H9 (cell line): ENCODE results near the gene AQP2. TPM values are rescaled to one million over a fixed set of nuclear protein-coding genes. Genes with fewer than 3 reads are reported as not detected.

Experiments used
- DNase-seq: peaks from one replicate; pipeline ENCODE4 v3.0.0-alpha.2; 2017
- H2AFZ ChIP-seq: one replicate; pipeline ENCODE4 v1.6.1; 2013; ENCODE audit warnings: mild to moderate bottlenecking, low read length, control low read depth, moderate library complexity
- H2AK5ac ChIP-seq: 2 replicates; pipeline ENCODE4 v1.6.1; 2013; ENCODE audit warnings: low read length, control low read depth, mixed read lengths; ENCODE audit not compliant: insufficient read length
- H2BK120ac ChIP-seq: one replicate; pipeline ENCODE4 v1.6.1; 2013; ENCODE audit warnings: low read depth, mild to moderate bottlenecking, low read length, control low read depth, inconsistent platforms; ENCODE audit not compliant: poor library complexity, severe bottlenecking
- H2BK12ac ChIP-seq: 2 replicates; pipeline ENCODE4 v1.6.1; 2013; ENCODE audit warnings: low read length, control low read depth, mixed read lengths, low read depth; ENCODE audit not compliant: insufficient read length
- H2BK15ac ChIP-seq: 2 replicates; pipeline ENCODE4 v1.6.1; 2013; ENCODE audit warnings: low read depth, low read length, control low read depth
- H2BK20ac ChIP-seq: one replicate; pipeline ENCODE4 v1.6.1; 2013; ENCODE audit warnings: low read depth, mild to moderate bottlenecking, low read length, control low read depth, inconsistent platforms; ENCODE audit not compliant: poor library complexity, severe bottlenecking
- H2BK5ac ChIP-seq: 2 replicates; pipeline ENCODE4 v1.6.1; 2013; ENCODE audit warnings: low read length, control low read depth, mixed read lengths; ENCODE audit not compliant: insufficient read length
- H3K14ac ChIP-seq: 2 replicates; pipeline ENCODE4 v1.6.1; 2013; ENCODE audit warnings: low read length, control low read depth; ENCODE audit not compliant: insufficient read depth
- H3K18ac ChIP-seq: 2 replicates; pipeline ENCODE4 v1.6.1; 2013; ENCODE audit warnings: low read depth, mild to moderate bottlenecking, mixed read lengths, low read length, control low read depth; ENCODE audit not compliant: insufficient read length
- H3K23ac ChIP-seq: 2 replicates; pipeline ENCODE4 v1.6.1; 2013; ENCODE audit warnings: low read length, control low read depth, mixed read lengths, low read depth; ENCODE audit not compliant: insufficient read length
- H3K23me2 ChIP-seq: 2 replicates; pipeline ENCODE4 v1.6.1; 2013; ENCODE audit warnings: low read depth, mild to moderate bottlenecking, mixed read lengths, low read length, control low read depth; ENCODE audit not compliant: insufficient read length, poor library complexity, severe bottlenecking
- H3K27ac ChIP-seq: 2 replicates; pipeline ENCODE4 v1.5.1; 2013; ENCODE audit warnings: low read length, control low read depth, mixed read lengths, low read depth; ENCODE audit not compliant: insufficient read length
- H3K27me3 ChIP-seq: 2 replicates; pipeline ENCODE4 v1.6.1; 2013; ENCODE audit warnings: low read length, control low read depth, inconsistent platforms; ENCODE audit not compliant: insufficient read depth
- H3K4ac ChIP-seq: 2 replicates; pipeline ENCODE4 v1.6.1; 2013; ENCODE audit warnings: low read depth, mild to moderate bottlenecking, control low read depth, inconsistent platforms, low read length, moderate library complexity
- H3K4me1 ChIP-seq: 2 replicates; pipeline ENCODE4 v1.6.1; 2013; ENCODE audit warnings: low read length, control low read depth, inconsistent platforms; ENCODE audit not compliant: insufficient read depth
- H3K4me2 ChIP-seq: 2 replicates; pipeline ENCODE4 v1.6.1; 2013; ENCODE audit warnings: low read length, control low read depth, mixed read lengths; ENCODE audit not compliant: insufficient read length, insufficient read depth
- H3K56ac ChIP-seq: 2 replicates; pipeline ENCODE4 v1.6.1; 2013; ENCODE audit warnings: low read depth, mild to moderate bottlenecking, mixed read lengths, low read length, control low read depth; ENCODE audit not compliant: insufficient read length
- H3K79me1 ChIP-seq: 2 replicates; pipeline ENCODE4 v1.6.1; 2013; ENCODE audit warnings: low read depth, mild to moderate bottlenecking, moderate library complexity, low read length, control low read depth, inconsistent platforms; ENCODE audit not compliant: insufficient read depth, poor library complexity, severe bottlenecking
- H3K79me2 ChIP-seq: 2 replicates; pipeline ENCODE4 v1.6.1; 2013; ENCODE audit warnings: low read length, control low read depth, inconsistent platforms; ENCODE audit not compliant: insufficient read depth
- H3K9ac ChIP-seq: 2 replicates; pipeline ENCODE4 v1.6.1; 2013; ENCODE audit warnings: low read length, control low read depth, mixed read lengths; ENCODE audit not compliant: insufficient read length; ENCODE audit errors: extremely low read depth
- H3K9me3 ChIP-seq: one replicate; pipeline ENCODE4 v1.6.1; 2013; ENCODE audit warnings: low read depth, low read length, inconsistent platforms; ENCODE audit not compliant: control insufficient read depth
- H3T11ph ChIP-seq: one replicate; pipeline ENCODE4 v1.6.1; 2013; ENCODE audit warnings: mild to moderate bottlenecking, low read length, control low read depth, inconsistent platforms
- H4K20me1 ChIP-seq: one replicate; pipeline ENCODE4 v1.6.1; 2013; ENCODE audit not compliant: control insufficient read depth, insufficient read length, insufficient read depth
- H4K5ac ChIP-seq: 2 replicates; pipeline ENCODE4 v1.6.1; 2013; ENCODE audit warnings: low read depth, mild to moderate bottlenecking, mixed read lengths, low read length, control low read depth; ENCODE audit not compliant: insufficient read length
- H4K8ac ChIP-seq: replicated peaks from 2 replicates; pipeline ENCODE4 v1.6.1; 2013; ENCODE audit warnings: low read length, control low read depth, mixed read lengths, low read depth; ENCODE audit not compliant: insufficient read length
- H4K91ac ChIP-seq: 2 replicates; pipeline ENCODE4 v1.6.1; 2013; ENCODE audit warnings: low read depth, mild to moderate bottlenecking, moderate library complexity, mixed read lengths, low read length, control low read depth; ENCODE audit not compliant: insufficient read length
- H3K27ac Mint-ChIP-seq, 3 experiments: 2 replicates in 2 of 3; 3 replicates in 1 of 3; pipeline ENCODE4 v1.8.0; 2020 to 2021; ENCODE audit warnings: mixed read lengths in 3 of 3, mild to moderate bottlenecking in 1 of 3, moderate library complexity in 1 of 3
- H3K27me3 Mint-ChIP-seq: 2 replicates; pipeline ENCODE4 v1.8.0; 2021; ENCODE audit warnings: low read depth, mild to moderate bottlenecking, moderate library complexity, mixed read lengths
- H3K36me3 Mint-ChIP-seq, 3 experiments: 2 replicates in 2 of 3; 3 replicates in 1 of 3; pipeline ENCODE4 v1.8.0; 2020 to 2021; ENCODE audit warnings: low read depth in 3 of 3, mixed read lengths in 3 of 3; ENCODE audit not compliant: insufficient read depth in 1 of 3
- H3K4me1 Mint-ChIP-seq, 2 experiments: 2 replicates each; pipeline ENCODE4 v1.8.0; 2020; ENCODE audit warnings: mixed read lengths in 2 of 2
- H3K4me3 Mint-ChIP-seq, 2 experiments: 2 replicates in 1 of 2; 3 replicates in 1 of 2; pipeline ENCODE4 v1.8.0; 2020 to 2021; ENCODE audit warnings: mild to moderate bottlenecking in 2 of 2, mixed read lengths in 2 of 2, moderate library complexity in 1 of 2
- H3K9me3 Mint-ChIP-seq, 2 experiments: 2 replicates in 1 of 2; 3 replicates in 1 of 2; pipeline ENCODE4 v1.8.0; 2020; ENCODE audit warnings: mild to moderate bottlenecking in 2 of 2, mixed read lengths in 2 of 2, moderate library complexity in 1 of 2
- CTCF ChIP-seq: fragments of 200-600 bp; sonication (generic); conservative IDR thresholded peaks from 3 replicates; pipeline ENCODE4 v1.8.0; 2021; ENCODE audit warnings: antibody characterized with exemption, mild to moderate bottlenecking
- WGBS: extraction: QIAGEN DNeasy Blood & Tissue Kit; methylation state at CpG from one replicate; pipeline ENCODE4 v1.1.7; 2013; ENCODE audit warnings: missing lambda C conversion rate, low lambda C conversion rate, mixed read lengths; ENCODE audit not compliant: insufficient read length; ENCODE audit errors: extremely low coverage; 5-methylcytosine and 5-hydroxymethylcytosine counted together
- total RNA-seq: library from RNA; stranded (reverse); gene quantifications from 2 replicates; pipeline ENCODE4 v1.2.1, GENCODE V29; 2021

Gene AQP2
- total RNA-seq, 1 experiment from 2014 or later, result not detected

- Mint-ChIP-seq H3K4me1 (no peaks in the 10 kb centered on the region), H3K27me3 (no peaks in the 10 kb centered on the region), H3K4me3 (no peak overlapping the region), H3K36me3 (peaks cover 7 to 62% (median 53%) of the 10 kb centered on the region in 3 experiments; a peak in 6 of 7 replicates), H3K27ac (no peak overlapping the region), H3K9me3 (no peaks in the 10 kb centered on the region)
- Histone ChIP-seq H4K91ac (no peak overlapping the region), H3K79me2 (no peaks in the 10 kb centered on the region), H3K27me3 (no peaks in the 10 kb centered on the region), H3K79me1 (peaks cover 3% of the 10 kb centered on the region), H2AK5ac (no peak overlapping the region), H3K4me2 (no peak overlapping the region), H4K5ac (no peak overlapping the region), H2BK12ac (no peak overlapping the region), H3K9me3 (no peaks in the 10 kb centered on the region), H4K20me1 (no peaks in the 10 kb centered on the region), H3K23ac (no peak overlapping the region), H3K4me1 (no peaks in the 10 kb centered on the region), H3K27ac (no peak overlapping the region), H2BK120ac (no peak overlapping the region), H3K4ac (no peak overlapping the region), H2BK20ac (no peak overlapping the region), H3K9ac (no peak overlapping the region), H3K18ac (no peak overlapping the region), H3K14ac (no peak overlapping the region), H3K56ac (no peak overlapping the region), H3T11ph (no peak overlapping the region), H2BK5ac (no peak overlapping the region), H3K23me2 (no peaks in the 10 kb centered on the region), H2BK15ac (no peak overlapping the region), H4K8ac (no peak overlapping the region), H2AFZ (no peak overlapping the region)
- no peak for TF ChIP-seq CTCF
- no CpG with 5 or more reads among the region's 7 CpGs for WGBS
- no peak for DNase-seq
Measured at GRCh38 chr12:50006280-50006679, 55.7 kb downstream of the AQP2 start.
